Measurements from ENCODE around the gene RAB4B.
"Not testable (repeated sequence)": the region's sequence is repeated elsewhere in the genome, so short reads cannot be mapped to it uniquely, and the experiment has no call there.

RAB4B gene

DNA sequence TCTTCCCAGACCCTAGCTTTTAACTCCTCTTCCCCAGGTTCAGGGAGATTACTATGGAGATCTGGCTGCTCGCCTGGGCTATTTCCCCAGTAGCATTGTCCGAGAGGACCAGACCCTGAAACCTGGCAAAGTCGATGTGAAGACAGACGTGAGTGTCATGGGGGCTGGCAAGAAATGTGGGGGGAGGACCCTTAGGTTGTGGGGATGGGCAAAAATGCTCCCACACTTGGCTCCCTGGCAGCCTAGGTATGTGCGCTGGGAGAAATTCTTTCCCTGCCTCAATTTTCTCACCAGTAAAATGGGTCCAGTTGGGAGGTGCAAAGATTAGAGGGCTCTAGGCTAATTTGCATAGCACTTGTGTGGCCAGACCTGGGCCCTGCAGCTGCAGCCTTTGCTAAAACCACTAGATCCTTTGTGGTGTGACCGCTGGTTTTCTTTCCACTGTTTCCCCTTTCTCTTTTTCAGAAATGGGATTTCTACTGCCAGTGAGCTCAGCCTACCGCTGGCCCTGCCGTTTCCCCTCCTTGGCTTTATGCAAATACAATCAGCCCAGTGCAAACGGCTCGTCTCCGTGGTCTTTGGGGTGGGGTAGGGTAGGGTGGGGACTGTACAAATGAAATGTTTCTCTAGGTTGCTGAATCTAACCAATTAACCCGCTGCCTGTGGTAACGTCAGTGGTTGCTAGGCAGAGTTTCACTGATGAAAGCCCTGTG, 959 bp upstream of the RAB4B start:
- in situ Hi-C loops (cut with HindIII; ENCODE audit: low sequenced_read_pairs), result no loop called here

DNA sequence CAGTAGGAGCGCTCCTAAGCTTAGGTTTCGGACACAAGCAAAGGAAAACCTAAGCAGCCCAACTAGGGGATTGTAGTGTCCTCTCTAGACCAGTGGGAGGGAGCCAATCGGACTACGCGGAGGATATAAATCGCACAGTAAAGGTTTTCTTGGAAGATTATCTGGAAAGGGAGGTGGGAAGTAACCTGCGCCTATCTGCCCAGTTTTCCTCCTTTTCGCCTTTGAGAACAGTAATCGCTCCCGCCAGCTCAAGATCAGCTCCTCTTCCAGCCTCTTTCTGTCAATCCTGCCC, 456 bp upstream of the RAB4B start:
- in situ Hi-C loops (cut with HindIII; ENCODE audit: low sequenced_read_pairs), result no loop called here

DNA sequence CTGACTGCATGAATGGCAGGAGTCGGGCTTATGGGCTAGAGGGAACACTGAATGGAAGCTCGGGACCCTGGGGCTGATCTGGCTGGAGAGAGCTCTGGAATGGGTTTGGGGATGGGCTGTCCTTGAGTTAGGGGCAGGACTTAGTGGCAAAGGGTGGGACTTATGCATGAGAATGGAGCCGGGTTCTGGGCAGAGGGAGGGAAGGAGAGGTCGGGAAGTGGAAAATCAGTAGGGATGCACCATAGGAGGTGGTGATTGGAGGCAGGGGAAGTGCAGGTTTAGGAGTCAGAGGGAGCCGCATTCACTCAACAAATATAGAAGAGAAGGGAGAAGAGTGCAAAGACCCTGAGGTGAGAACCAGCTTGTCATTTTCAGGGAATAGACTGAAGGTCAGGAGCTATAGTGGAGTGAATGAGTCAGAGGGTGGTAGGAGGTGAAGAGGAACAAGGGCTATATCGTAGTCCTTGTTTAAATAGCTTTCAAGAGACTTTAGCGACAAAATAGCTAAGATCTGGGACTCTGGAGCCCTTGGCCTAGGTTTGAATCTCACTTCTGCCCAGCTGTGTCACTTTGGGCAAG, 748 bp downstream of the RAB4B start:
- in situ Hi-C loops (cut with HindIII; ENCODE audit: low sequenced_read_pairs), result no loop called here

DNA sequence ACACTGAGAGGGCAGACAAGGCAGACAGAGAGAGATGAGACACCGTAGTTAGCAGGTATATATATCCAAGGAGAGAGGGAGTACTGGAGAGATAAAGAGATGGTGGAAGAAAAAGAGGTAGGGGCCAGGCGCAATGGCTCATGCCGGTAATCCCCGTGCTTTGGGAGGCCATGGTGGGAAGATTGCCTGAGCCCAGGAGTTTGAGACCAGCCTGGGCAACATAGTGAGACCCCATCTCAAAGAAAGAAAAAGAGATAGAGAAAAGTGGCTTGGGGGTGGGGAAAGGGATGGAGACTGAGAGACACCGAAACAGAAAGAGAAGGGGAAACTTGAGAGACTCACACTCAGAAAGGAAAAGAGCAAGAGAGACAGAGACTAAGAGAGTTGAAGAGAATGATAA, 2.5 kb downstream of the RAB4B start:
- in situ Hi-C loops (cut with HindIII; ENCODE audit: low sequenced_read_pairs), result no loop called here

DNA sequence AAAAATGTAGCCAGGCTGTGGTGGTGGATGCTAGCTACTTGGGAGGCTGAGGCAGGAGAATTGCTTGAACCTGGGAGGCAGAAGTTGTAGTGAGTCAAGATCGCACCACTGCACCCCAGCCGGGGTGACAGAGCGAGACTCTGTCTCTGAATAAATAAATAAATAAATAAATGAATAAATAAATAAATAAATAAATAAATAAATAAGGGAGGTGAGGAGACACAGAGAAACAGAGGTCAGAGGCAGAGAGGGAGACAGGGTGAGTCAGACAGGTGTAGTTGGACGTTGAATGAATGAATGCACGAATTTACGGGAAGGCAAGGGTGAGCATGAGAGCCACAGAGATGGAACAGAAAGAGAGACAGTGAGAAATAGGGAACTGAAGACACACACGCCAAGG, 3.1 kb downstream of the RAB4B start:
- in situ Hi-C loops (cut with HindIII; ENCODE audit: low sequenced_read_pairs), result no loop called here

DNA sequence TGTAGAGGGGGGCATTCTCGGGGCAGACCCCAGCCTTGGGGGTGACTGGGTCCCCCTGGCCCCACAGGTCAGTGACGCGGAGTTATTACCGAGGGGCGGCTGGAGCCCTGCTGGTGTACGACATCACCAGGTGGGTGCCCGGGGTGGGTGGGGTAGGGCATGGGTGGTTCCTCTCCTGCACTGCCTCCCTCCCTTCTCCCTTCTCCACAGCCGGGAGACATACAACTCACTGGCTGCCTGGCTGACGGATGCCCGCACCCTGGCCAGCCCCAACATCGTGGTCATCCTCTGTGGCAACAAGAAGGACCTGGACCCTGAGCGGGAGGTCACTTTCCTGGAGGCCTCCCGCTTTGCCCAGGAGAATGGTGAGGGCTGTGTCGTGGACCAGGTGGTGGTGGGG, 5.7 kb downstream of the RAB4B start:
- in situ Hi-C loops (cut with HindIII; ENCODE audit: low sequenced_read_pairs), result no loop called here

DNA sequence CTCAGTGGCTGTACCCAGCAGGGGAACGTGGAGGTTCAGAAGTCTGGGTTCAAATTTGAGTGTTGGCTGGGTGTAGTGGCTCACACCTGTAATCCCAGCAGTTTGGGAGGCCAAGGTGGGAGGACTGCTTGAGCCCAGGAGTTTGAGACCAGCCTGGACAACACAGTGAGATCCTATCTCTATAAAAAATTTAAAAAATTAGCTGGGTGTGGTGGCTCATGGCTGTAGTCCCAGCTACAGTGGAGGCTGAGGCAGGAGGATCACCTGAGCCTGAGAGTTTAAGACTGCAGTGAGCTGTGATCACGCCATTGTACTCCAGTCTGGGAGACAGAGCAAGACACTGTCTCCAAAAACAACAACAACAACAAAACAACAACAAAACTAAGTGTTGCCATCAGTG, 6.1 kb downstream of the RAB4B start:
- in situ Hi-C loops (cut with HindIII; ENCODE audit: low sequenced_read_pairs), result not testable (repeated sequence)

DNA sequence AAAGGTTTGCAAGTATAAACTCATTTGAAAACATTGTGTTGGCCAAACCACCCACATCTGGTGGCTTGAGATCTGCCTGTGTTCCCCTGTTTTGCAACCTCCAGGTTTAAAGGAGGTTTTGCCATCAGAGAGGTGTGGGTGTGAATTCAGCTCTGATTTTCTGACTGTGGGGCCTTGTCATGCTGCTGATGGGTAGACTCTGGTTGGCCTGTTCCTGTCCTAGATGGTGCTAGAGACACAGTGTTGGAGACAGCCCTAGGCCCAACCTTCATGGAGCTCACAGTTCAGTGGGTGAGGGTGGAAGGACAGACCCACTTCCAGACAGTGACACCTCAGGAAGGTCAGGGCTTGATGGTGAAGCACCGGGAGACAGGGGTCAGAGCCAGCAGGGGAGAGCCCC, 7.5 kb downstream of the RAB4B start:
- in situ Hi-C loops (cut with HindIII; ENCODE audit: low sequenced_read_pairs), result no loop called here

DNA sequence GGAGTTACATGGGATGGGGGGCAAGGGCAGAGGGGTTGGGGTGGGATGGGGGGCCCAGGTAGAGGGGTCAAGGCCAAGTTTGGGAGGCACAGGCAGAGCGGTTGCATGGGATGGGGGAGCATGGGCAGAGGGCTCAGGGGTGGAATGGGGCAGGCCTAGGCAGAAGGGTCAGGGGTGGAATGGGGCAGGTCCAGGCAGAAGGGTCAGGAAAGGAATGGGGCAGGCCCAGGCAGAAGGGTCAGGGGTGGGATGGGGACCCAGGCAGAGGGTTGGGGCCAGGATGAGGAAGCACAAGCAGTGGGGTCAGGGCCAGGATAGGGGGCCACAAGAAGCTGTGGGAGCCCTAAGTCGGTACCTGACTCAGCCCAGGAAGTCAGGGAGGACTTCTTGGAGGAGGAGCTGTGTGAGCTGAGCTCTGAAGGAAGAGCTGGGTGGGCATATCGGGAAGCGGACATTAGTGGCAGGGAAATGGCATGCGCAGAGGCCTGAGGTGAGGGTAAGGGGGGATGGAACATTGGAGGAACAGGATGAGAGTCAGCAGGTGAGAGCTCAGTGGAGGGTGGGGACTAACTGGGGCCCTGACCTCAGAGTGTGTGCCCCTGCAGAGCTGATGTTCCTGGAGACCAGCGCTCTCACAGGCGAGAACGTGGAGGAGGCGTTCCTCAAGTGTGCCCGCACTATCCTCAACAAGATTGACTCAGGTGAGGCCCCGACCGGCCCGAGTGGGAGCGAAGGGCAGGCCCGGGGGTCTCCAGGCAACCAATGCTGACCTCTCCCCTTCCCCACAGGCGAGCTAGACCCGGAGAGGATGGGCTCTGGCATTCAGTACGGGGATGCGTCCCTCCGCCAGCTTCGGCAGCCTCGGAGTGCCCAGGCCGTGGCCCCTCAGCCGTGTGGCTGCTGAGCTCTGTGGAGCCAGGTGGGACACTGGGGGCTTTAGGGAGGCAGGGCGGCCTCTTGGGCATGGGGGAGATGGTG, 8.3 kb downstream of the RAB4B start:
- in situ Hi-C loops (cut with HindIII; ENCODE audit: low sequenced_read_pairs), result no loop called here

DNA sequence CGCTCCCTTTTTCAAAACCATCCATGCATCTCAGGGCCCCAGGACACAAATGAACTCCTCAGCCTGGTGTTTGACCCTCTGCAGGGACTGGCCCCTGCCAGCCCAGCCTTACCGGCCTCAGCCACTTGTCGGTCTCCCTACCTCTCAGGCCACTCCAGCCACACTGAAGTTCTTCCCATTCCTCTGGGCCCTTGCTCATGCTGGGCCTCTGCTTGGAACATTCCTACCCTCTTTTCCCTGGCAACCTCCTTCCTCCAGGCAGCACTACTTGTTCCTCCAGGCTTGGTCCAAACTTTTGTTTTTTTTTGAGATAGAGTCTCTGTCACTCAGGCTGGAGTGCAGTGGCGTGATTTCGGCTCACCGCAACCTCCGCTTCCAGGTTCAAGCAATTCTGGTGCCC, 13.3 kb downstream of the RAB4B start:
- in situ Hi-C loops (cut with HindIII; ENCODE audit: low sequenced_read_pairs), result no loop called here

DNA sequence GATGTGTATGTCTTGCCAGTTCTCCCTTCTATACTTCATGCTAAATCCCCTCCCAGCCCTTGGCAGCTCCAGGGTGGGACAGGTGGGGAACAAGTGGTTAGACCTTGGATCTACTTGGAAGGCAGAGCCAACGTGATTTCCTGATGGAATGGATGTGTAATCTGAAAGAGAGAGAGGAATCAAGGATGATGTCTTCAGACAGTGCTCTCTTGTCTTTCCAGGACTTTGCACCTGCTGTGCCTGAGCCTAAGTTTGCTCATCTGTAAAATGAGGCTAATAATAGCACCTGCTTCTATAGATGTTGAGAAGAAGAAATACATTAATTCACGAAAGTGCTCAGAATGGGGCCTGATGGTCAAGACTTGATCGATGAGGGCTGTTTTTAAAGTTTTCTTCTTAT, 13.9 kb downstream of the RAB4B start:
- in situ Hi-C loops (cut with HindIII; ENCODE audit: low sequenced_read_pairs), result no loop called here

DNA sequence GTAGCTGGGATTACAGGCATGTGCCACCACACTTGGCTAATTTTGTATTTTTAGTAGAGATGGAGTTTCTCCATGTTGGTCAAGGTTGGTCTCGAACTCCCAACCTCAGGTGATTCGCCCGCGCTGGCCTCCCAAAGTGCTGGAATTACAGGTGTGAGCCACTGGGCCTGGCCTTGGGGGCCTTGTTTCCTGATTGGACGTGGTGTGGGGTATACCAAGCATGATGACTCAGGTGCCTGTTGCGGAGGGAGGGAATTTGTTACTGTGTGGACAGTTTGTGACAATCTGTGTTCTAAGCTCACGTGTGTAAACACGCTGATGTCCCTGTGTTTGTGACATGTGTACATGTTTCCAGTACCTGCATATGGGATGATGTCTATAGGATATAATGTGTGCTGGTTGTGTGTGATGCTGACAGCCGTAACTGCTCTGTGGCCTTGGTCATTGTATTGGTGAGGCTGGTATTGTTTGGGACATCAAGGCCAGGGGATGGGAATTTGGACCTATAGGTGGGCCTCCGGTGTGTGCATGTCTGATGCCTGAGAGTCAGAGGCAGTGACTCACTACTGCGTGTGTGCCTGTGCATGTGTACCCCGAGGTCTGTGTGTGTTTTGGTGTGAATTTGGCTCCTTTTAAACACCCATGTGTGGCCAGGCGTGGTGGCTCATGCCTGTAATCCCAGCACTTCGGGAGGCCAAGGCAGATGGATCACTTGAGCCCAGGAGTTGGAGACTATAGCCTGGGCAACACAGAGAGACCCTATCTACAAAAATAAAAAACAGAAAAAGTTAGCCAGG, 19.3 kb downstream of the RAB4B start:
- in situ Hi-C loops (cut with HindIII; ENCODE audit: low sequenced_read_pairs), result no loop called here

DNA sequence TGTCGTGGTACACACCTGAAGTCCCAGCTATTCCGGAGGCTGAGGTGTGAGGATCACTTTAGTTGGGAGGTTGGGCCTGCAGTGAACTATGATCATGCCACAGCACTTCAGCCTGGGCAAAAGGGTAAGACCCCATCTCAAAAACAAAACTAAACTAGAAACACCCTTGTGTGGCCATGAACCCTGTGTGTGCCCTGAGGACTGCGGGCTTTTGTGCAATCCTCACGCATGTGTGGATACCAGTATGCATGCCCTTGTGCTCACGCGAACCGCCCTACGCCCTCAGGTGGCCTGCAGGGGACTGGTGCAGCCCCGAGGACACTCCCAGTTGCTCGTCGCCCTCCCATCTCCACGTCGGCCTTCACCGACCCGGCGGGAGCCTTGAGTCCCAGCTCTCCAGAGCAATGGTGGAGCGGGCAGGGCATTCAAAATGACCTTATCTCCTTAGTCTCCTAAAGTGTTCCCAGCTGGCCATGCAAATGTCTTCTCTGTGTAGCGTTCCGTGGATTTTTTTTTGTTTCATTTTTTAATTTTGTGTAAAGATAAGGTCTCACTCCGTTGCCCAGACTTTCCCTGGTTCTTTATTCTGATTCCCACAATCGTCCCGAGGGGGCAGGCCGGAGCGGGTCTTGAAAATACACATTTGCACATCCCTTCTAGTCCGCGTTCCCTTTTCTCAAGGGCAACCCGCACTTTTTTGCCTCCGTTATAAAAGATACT, 20.1 kb downstream of the RAB4B start:
- in situ Hi-C loops (cut with HindIII; ENCODE audit: low sequenced_read_pairs), result no loop called here

DNA sequence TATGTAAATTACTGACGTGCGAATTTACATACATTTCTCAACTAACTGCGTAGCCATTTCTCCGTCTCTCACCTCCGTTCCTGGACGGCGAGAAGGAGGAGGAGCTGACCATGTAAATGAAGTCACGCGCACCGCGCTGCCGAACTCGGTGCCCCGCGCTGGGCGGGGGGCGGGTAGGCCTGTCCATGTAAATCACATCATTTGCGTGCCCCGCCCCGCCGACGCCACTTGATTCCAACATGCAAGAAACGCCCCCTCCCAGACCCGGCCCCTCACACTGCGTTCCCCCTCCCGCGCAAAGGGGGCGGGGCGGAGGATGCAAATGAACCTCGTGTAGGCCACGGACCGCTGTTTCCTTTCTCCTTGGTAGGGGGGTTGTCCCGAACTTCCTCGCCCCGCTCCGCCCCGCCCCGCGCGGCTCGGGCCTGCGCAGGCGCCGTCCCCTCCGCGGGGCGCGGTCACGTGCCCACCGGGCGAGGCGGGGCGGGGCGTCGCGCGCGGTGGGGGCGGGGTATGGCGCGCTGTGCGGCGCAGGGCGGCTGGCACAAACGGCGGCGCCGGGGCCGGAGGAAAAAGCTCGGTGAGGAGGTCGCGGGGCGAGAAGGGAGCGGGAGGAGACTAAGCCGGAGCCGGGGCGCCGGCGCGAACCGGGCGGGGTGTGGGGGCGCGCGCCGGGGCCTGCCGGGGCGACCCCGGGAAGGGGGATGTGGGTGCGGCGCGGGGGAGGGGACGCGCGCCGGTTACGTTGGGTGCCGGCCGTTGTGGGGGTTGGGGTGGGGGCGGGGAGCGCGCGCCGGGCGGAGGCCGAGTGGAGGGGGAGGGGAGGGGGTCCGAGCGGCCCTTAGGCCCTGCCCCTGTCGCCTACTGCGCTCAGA, 20.9 kb downstream of the RAB4B start, which contains the start of gene EGLN2:
TSS of gene EGLN2 (plus strand) at position 509 of the 875 bp plus-strand sequence. CDS start 1,382 bp downstream, outside the sequence.
- in situ Hi-C loops (cut with HindIII; ENCODE audit: low sequenced_read_pairs), result no loop called here

DNA sequence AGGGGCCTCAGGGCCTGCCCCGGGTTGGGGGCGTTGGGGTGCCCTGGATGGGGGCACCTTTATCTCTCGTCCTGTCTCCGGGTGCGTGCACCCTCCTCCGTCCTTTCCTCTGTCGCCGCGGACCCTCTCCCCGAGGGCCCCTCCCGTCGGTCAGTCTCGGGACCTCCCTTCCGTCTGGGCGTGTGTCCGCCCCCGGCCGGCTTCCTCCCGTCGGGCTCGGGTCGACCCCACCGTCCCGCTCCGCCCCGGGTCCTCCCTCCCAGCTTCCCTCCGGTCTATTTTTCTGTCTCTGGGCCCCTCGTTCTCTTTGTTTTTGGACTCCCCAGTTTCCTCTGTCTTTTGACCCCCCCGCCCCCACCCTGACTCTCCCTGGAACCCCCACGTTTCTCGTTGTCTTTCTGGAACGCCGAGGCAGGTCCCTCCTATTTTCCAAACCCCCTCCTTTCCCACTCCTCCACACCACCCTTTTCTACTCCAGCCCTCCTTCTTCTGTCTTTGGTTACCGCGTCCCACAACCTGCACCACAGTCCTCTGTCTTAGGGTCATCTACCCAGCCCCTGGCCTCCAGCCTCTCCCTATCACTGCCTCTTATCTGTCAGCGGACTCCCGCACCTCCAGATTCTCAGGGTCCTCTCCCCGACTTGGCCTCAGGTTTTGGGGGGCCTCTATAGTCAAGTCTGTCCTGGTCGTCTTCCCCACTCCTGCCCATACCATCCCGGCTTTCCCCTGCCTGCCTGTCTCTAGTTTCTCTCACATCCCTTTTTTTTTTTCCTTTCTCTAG, 21.7 kb downstream of the RAB4B start:
- in situ Hi-C loops (cut with HindIII; ENCODE audit: low sequenced_read_pairs), result no loop called here

DNA sequence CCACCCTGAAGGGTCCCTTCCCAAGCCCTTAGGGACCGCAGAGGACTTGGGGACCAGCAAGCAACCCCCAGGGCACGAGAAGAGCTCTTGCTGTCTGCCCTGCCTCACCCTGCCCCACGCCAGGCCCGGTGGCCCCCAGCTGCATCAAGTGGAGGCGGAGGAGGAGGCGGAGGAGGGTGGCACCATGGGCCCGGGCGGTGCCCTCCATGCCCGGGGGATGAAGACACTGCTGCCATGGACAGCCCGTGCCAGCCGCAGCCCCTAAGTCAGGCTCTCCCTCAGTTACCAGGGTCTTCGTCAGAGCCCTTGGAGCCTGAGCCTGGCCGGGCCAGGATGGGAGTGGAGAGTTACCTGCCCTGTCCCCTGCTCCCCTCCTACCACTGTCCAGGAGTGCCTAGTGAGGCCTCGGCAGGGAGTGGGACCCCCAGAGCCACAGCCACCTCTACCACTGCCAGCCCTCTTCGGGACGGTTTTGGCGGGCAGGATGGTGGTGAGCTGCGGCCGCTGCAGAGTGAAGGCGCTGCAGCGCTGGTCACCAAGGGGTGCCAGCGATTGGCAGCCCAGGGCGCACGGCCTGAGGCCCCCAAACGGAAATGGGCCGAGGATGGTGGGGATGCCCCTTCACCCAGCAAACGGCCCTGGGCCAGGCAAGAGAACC, 22.4 kb downstream of the RAB4B start:
- in situ Hi-C loops (cut with HindIII; ENCODE audit: low sequenced_read_pairs), result no loop called here

DNA sequence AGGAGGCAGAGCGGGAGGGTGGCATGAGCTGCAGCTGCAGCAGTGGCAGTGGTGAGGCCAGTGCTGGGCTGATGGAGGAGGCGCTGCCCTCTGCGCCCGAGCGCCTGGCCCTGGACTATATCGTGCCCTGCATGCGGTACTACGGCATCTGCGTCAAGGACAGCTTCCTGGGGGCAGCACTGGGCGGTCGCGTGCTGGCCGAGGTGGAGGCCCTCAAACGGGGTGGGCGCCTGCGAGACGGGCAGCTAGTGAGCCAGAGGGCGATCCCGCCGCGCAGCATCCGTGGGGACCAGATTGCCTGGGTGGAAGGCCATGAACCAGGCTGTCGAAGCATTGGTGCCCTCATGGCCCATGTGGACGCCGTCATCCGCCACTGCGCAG, 22.9 kb downstream of the RAB4B start:
- in situ Hi-C loops (cut with HindIII; ENCODE audit: low sequenced_read_pairs), result no loop called here
